K562 (cell line): ENCODE data around the gene LZTFL1. TPM values are rescaled to one million over a fixed set of nuclear protein-coding genes. Genes with fewer than 3 reads are reported as not detected.

ENCODE experiments used
- ATAC-seq: fragments of 200-7000 bp; cut with Tn5 transposase; 3 replicates; pipeline ENCODE4 v1.9.1; 2020; ENCODE audit warnings: moderate library complexity
- BruUV-seq: library from RNA; stranded (reverse); fragments of 400-500 nt; replicated peaks from 2 replicates; lab custom pipeline; 2021; lab: Mats Ljungman, UMichigan
- CTCF ChIA-PET: fragments of 300-600 bp; formaldehyde crosslinking; extraction: SDS; loops from one replicate; lab custom pipeline; 2021; ENCODE audit warnings: low intra/inter-chr PET ratio; lab: Yijun Ruan, JAX
- POLR2A ChIA-PET: fragments of 300-600, 350-650 bp; sonication (Branson Sonifier 250); formaldehyde crosslinking; extraction: SDS; loops from one replicate; lab custom pipeline; 2021; ENCODE audit warnings: antibody characterized with exemption, inconsistent platforms; lab: Yijun Ruan, JAX
- DNase-seq, 4 experiments: peaks; one replicate each; pipeline versions ENCODE4 v3.0.0 to v3.0.0-alpha.2; 2011 to 2018; ENCODE audit warnings: low spot score in 3 of 4, mixed read lengths in 3 of 4; ENCODE audit errors: extremely low read depth in 1 of 4
- FAIRE-seq: peaks from 2 replicates; lab custom pipeline; 2011; peaks lifted over from hg19 to GRCh38; lab: Jason Lieb, UNC
- H2AFZ ChIP-seq: 2 replicates; pipeline ENCODE4 v1.6.0; 2011; ENCODE audit warnings: low read depth, low read length, control low read depth, inconsistent platforms
- H3K27ac ChIP-seq: fragments of 200-600 bp; 3 replicates; pipeline ENCODE4 v1.8.0; 2011; ENCODE audit warnings: low read depth, mild to moderate bottlenecking, control low read depth, inconsistent platforms, low read length, moderate library complexity, mixed read lengths; ENCODE audit errors: extremely low read depth
- H3K27me3 ChIP-seq, 2 experiments: fragments of 300-600 bp in 1 of 2; 2 replicates in 1 of 2; 3 replicates in 1 of 2; pipeline versions ENCODE4 v1.6.0 to v1.8.0; 2011; ENCODE audit warnings: inconsistent platforms in 2 of 2, low read length in 2 of 2, mild to moderate bottlenecking in 1 of 2, mixed read lengths in 1 of 2, moderate library complexity in 1 of 2; ENCODE audit not compliant: control insufficient read depth in 2 of 2, insufficient read depth in 2 of 2
- H3K36me3 ChIP-seq: fragments of 300-600 bp; 3 replicates; pipeline ENCODE4 v1.8.0; 2011; ENCODE audit warnings: mild to moderate bottlenecking, low read length, inconsistent platforms; ENCODE audit not compliant: control insufficient read depth, insufficient read depth
- H3K4me1 ChIP-seq, 2 experiments: fragments of 200-600 bp in 1 of 2; replicated peaks in 1 of 2; 2 replicates in 1 of 2; 3 replicates in 1 of 2; pipeline versions ENCODE4 v1.5.1 to v1.8.0; 2011; ENCODE audit warnings: inconsistent platforms in 2 of 2, low read length in 2 of 2, mild to moderate bottlenecking in 1 of 2, mixed read lengths in 1 of 2, moderate library complexity in 1 of 2; ENCODE audit not compliant: control insufficient read depth in 2 of 2, insufficient read depth in 2 of 2
- H3K4me2 ChIP-seq: 2 replicates; pipeline ENCODE4 v1.6.1; 2011; ENCODE audit warnings: low read length, control low read depth, inconsistent platforms, mixed read lengths; ENCODE audit not compliant: insufficient read depth
- H3K4me3 ChIP-seq: fragments of 200-600 bp; sonication (generic), shearing (Covaris generic); 2 replicates; pipeline ENCODE4 v1.5.1; 2016; ENCODE audit warnings: control low read depth, inconsistent platforms
- H3K79me2 ChIP-seq: fragments of 200-600 bp; 3 replicates; pipeline ENCODE4 v1.8.0; 2011; ENCODE audit warnings: low read length, inconsistent platforms; ENCODE audit not compliant: control insufficient read depth, insufficient read depth
- H3K9ac ChIP-seq, 2 experiments: 2 replicates each; pipeline versions ENCODE4 v1.6.0 to v1.6.1; 2011; ENCODE audit warnings: low read depth in 2 of 2, low read length in 2 of 2, control low read depth in 1 of 2, inconsistent platforms in 1 of 2, mild to moderate bottlenecking in 1 of 2, mixed read lengths in 1 of 2; ENCODE audit not compliant: insufficient read depth in 1 of 2
- H3K9me1 ChIP-seq: one replicate; pipeline ENCODE4 v1.6.0; 2011; ENCODE audit warnings: inconsistent platforms, mild to moderate bottlenecking, low read length, moderate library complexity; ENCODE audit not compliant: control insufficient read depth, insufficient read depth
- H3K9me3 ChIP-seq: replicated peaks from 2 replicates; pipeline ENCODE4 v1.5.1; 2011; ENCODE audit warnings: low read depth, low read length, inconsistent platforms; ENCODE audit not compliant: control insufficient read depth, insufficient read depth
- H4K20me1 ChIP-seq: replicated peaks from 2 replicates; pipeline ENCODE4 v1.6.1; 2011; ENCODE audit warnings: low read length, inconsistent platforms, mixed read lengths; ENCODE audit not compliant: control insufficient read depth, insufficient read depth
- ATF1 ChIP-seq, 2 experiments: fragments of 450-650 bp in 1 of 2; IDR thresholded peaks; 2 replicates each; pipeline ENCODE4 v1.6.1; 2016; ENCODE audit warnings: missing compliant biosample characterization in 1 of 2, missing genetic modification characterization in 1 of 2
- KDM2B ChIP-seq: fragments of 250-450 bp; sonication (Bioruptor Pico); IDR thresholded peaks from 2 replicates; pipeline ENCODE4 v1.8.0; 2021; ENCODE audit warnings: mild to moderate bottlenecking, moderate library complexity
- SRSF7 ChIP-seq: fragments of 200-400 bp; formaldehyde crosslinking; optimal IDR thresholded peaks from 2 replicates; pipeline ENCODE3; 2017; ENCODE audit warnings: mild to moderate bottlenecking, low read depth, low read length
- TAF1 ChIP-seq: IDR thresholded peaks from 2 replicates; pipeline ENCODE4 v1.6.1; 2011; ENCODE audit warnings: mild to moderate bottlenecking, low read length, moderate library complexity; ENCODE audit not compliant: insufficient read depth, control insufficient read depth, severe bottlenecking; ENCODE audit errors: extremely low read depth
- TRIM24 ChIP-seq, 2 experiments: fragments of 450-650 bp; IDR thresholded peaks; 2 replicates each; pipeline ENCODE4 v1.6.1; 2016
- ZNF121 ChIP-seq: sonication (generic); formaldehyde crosslinking; conservative IDR thresholded peaks from 2 replicates; pipeline ENCODE4 v1.8.0; 2022; ENCODE audit warnings: missing genetic modification reagents
- ZNF165 ChIP-seq: fragments of 250-450 bp; sonication (Bioruptor Pico); IDR thresholded peaks from 2 replicates; pipeline ENCODE4 v1.4.0; 2020; ENCODE audit warnings: borderline replicate concordance
- ZNF282 ChIP-seq: sonication (generic); formaldehyde crosslinking; IDR thresholded peaks from 2 replicates; pipeline ENCODE4 v1.8.1; 2023; ENCODE audit warnings: missing genetic modification reagents
- ZNF408 ChIP-seq: fragments of 250-450 bp; sonication (Bioruptor Pico); IDR thresholded peaks from 2 replicates; pipeline ENCODE4 v1.4.0; 2020; ENCODE audit warnings: low read depth, mild to moderate bottlenecking, moderate library complexity
- ZNF41 ChIP-seq: fragments of 250-450 bp; sonication (Bioruptor Pico); conservative IDR thresholded peaks from 2 replicates; pipeline ENCODE4 v1.4.0; 2020; ENCODE audit warnings: mild to moderate bottlenecking
- ZNF766 ChIP-seq: fragments of 200-800 bp; sonication (Bioruptor generic); conservative IDR thresholded peaks from 2 replicates; pipeline ENCODE4 v1.6.1; 2016; ENCODE audit warnings: missing genetic modification characterization, missing compliant biosample characterization
- WGBS: fragments of 100-300 bp; shearing (Covaris generic); methylation state at CpG from one replicate; pipeline ENCODE4 v1.1.6; 2016; ENCODE audit warnings: low coverage, mixed read lengths; ENCODE audit not compliant: insufficient coverage; ENCODE audit errors: missing lambda C conversion rate; 5-methylcytosine and 5-hydroxymethylcytosine counted together
- in situ Hi-C: fragments of 300-500 bp; cut with MboI; formaldehyde crosslinking; loops from 4 replicates; pipeline ENCODE4 v1.15.0; 2018; ENCODE audit warnings: inconsistent platforms, mixed read lengths
- intact Hi-C: fragments of 100-400 bp; cut with micrococcal nuclease; formaldehyde crosslinking; loops from 2 replicates; pipeline ENCODE4 v1.14.2; 2022
- polyA plus RNA-seq, 8 experiments: library from polyadenylated mRNA; depleted of rRNA in 4 of 8; stranded (reverse) in 5 of 8; unstranded in 3 of 8; fragments of >200 nt; fragmentation: Nextera tagmentation in 2 of 8; fragmentation: Illumina TruSeq in 1 of 8; extraction: Ambion mirVana in 2 of 8; extraction: Trizol in 1 of 8; gene quantifications; 2 replicates each; pipeline versions ENCODE4 v1.2.1 to v1.2.3, GENCODE V29; 2011 to 2014; ENCODE audit warnings: inconsistent platforms in 1 of 8, missing spikeins in 1 of 8
- total RNA-seq, 7 experiments: library from RNA; depleted of rRNA in 6 of 7; stranded (reverse); fragments of >200 nt in 6 of 7; fragmentation: Illumina TruSeq in 2 of 7; extraction: Trizol in 2 of 7; gene quantifications; 2 replicates each; pipeline versions ENCODE4 v1.2.1 to v1.2.3, GENCODE V29; 2011 to 2021; ENCODE audit warnings: low replicate concordance in 1 of 7
- TF ChIP-seq, protein P1 (sequence below): fragments of 250-450 bp; sonication (Bioruptor Pico); IDR thresholded peaks from 2 replicates; pipeline ENCODE4 v1.4.0; 2020; ENCODE audit warnings: borderline replicate concordance
- TF ChIP-seq, protein P2 (sequence below): fragments of 450-650 bp; formaldehyde crosslinking; conservative IDR thresholded peaks from 2 replicates; pipeline ENCODE4 v1.4.0; 2022; ENCODE audit warnings: mild to moderate bottlenecking, missing genetic modification characterization

The LZTFL1 gene
- total and polyA plus RNA-seq, 9 of the 15 experiments (the other 6 are each of a cell fraction or from before 2014, with no cell fraction given), result 10.7 to 33.7 (median 15.3) TPM

GRCh38 chr3:45814322-45814721 lies 27.6 kb downstream of the LZTFL1 start:
- CTCF ChIA-PET, result no interaction called here
- FAIRE-seq, result no peak

DNA sequence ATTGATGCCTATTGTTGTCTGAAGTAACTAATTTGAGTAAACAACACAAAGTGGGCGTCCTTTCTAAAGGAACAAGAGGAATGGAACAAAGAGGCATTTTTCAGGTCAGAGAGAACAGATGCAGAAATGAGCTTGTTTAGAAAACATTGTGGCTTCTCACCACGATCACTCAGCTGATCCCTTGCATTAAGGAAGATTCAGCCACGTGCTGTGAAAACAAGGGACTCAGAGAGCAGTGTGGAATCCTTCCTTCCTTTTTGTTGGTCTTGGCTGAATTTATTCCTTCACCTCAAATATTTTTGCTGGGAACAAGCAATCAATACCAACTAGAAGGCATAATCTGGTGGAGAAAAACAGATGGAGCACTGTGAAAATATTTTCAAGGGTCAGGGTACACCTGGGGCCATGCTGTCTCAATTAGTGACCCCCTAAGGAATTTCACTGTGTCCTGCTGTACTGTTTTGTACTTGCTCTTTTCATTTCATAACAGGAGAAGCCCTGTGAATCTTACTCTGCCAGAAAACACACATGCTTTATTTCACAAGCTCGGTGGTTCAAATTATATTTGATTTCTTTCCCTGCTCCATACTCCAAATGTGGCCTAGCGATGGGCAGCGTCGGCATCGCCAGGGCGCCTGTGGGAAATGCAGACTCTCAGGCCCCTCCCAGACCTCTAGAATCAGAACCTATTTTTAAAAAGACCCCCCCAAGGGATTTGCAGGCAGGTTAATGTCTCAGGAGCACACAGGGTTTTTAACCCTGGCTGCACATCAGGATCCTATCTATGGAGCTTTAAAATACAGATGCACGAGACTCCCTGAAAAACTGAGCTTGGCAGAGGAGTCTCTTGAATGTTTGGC lies 34.0 kb downstream of the LZTFL1 start:
- H3K79me2 ChIP-seq, result no peaks in the 10 kb centered on the region
- H3K9me3 ChIP-seq, result no peaks in the 10 kb centered on the region
- 3% methylated on average over 10 of the region's 10 CpGs for WGBS
- BruUV-seq, result no TSS peak
- in situ Hi-C loops (no loop called here), intact Hi-C loops (no loop called here)
- no peaks in the 10 kb centered on the region for H3K9me1 ChIP-seq
- H3K4me2 ChIP-seq, result no peak overlapping the region
- no peaks in the 10 kb centered on the region for H4K20me1 ChIP-seq
- no peak for DNase-seq
- no peak overlapping the region for H3K9ac ChIP-seq
- no peak for ATAC-seq
- no peak overlapping the region for H3K27ac ChIP-seq
- no peaks in the 10 kb centered on the region for H3K36me3 ChIP-seq
- H3K4me1 ChIP-seq, result no peaks in the 10 kb centered on the region
- peaks cover 12 to 22% of the 10 kb centered on the region in 2 experiments; a peak in 4 of 5 replicates for H3K27me3 ChIP-seq
- H2AFZ ChIP-seq, result no peak overlapping the region
- ChIA-PET CTCF (no interaction called here), POLR2A (interaction anchor here (0.6 to 2.0 kb wide), 4 partner anchors 9 to 107 kb away, joined by 3 to 7 read pairs (median 4); no protein-coding TSS in a partner anchor)
- no peak for FAIRE-seq
- no peak overlapping the region for H3K4me3 ChIP-seq
- TF ChIP-seq ATF1 (CRISPR knock-in tag; IDR thresholded peaks at IDR 0.05) (no peak), ATF1 (tag; IDR thresholded peaks at IDR 0.05) (no peak), KDM2B (no peak), ZNF408 (CRISPR knock-in tag) (no peak), ZNF766 (CRISPR knock-in tag) (no peak), TRIM24 (IDR thresholded peaks at IDR 0.05) (no peak), ZNF282 (no peak), SRSF7 (no peak), ZNF165 (CRISPR knock-in tag) (no peak), ZNF41 (no peak)
- TF ChIP-seq, protein P1, sequence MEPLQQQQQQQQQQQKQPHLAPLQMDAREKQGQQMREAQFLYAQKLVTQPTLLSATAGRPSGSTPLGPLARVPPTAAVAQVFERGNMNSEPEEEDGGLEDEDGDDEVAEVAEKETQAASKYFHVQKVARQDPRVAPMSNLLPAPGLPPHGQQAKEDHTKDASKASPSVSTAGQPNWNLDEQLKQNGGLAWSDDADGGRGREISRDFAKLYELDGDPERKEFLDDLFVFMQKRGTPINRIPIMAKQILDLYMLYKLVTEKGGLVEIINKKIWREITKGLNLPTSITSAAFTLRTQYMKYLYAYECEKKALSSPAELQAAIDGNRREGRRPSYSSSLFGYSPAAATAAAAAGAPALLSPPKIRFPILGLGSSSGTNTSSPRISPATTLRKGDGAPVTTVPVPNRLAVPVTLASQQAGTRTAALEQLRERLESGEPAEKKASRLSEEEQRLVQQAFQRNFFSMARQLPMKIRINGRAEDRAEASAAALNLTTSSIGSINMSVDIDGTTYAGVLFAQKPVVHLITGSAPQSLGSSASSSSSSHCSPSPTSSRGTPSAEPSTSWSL (CRISPR knock-in tag), result no peak
- TF ChIP-seq, protein P2, sequence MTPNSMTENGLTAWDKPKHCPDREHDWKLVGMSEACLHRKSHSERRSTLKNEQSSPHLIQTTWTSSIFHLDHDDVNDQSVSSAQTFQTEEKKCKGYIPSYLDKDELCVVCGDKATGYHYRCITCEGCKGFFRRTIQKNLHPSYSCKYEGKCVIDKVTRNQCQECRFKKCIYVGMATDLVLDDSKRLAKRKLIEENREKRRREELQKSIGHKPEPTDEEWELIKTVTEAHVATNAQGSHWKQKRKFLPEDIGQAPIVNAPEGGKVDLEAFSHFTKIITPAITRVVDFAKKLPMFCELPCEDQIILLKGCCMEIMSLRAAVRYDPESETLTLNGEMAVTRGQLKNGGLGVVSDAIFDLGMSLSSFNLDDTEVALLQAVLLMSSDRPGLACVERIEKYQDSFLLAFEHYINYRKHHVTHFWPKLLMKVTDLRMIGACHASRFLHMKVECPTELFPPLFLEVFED, result no peak

More at GRCh38 chr3:45814322-45814721, 27.6 kb downstream of the LZTFL1 start:
- no peak overlapping the region for H2AFZ ChIP-seq
- H3K27ac ChIP-seq, result no peak overlapping the region
- no TSS peak for BruUV-seq
- POLR2A ChIA-PET, result interaction anchor here (1.0 kb wide), 1 partner anchor 13 kb away, joined by 3 read pairs; no protein-coding TSS in a partner anchor
- H3K4me2 ChIP-seq, result no peak overlapping the region
- DNase-seq (no peak), ATAC-seq (no peak)
- WGBS, result 0% methylated on average over 4 of the region's 4 CpGs
- H3K27me3 ChIP-seq, result peaks cover 2 to 9% of the 10 kb centered on the region in 2 experiments; a peak in 3 of 5 replicates
- no peaks in the 10 kb centered on the region for H3K4me1 ChIP-seq
- no peak overlapping the region for H3K4me3 ChIP-seq
- H4K20me1 ChIP-seq, result no peaks in the 10 kb centered on the region
- no peak overlapping the region for H3K9ac ChIP-seq
- H3K36me3 ChIP-seq, result no peaks in the 10 kb centered on the region
- in situ Hi-C loops, result no loop called here
- H3K9me3 ChIP-seq, result no peaks in the 10 kb centered on the region
- H3K9me1 ChIP-seq, result no peaks in the 10 kb centered on the region
- H3K79me2 ChIP-seq, result no peaks in the 10 kb centered on the region
- TF ChIP-seq ZNF121 (CRISPR knock-in tag) (0 out of 2 replicates have a peak, but pooled peaks have one; percentile 13), TAF1 (no peak)
- intact Hi-C loops, result no loop called here
